Hematopoietic multipotent progenitor cell treated with erythropoietin and hydrocortisone succinate and interleukin-3 and kit ligand, for 6 days (in vitro differentiated cells): Measurements from ENCODE around the gene MICAL2.

ENCODE experiments used
- DNase-seq: peaks from one replicate; pipeline ENCODE4 v3.0.0-alpha.2; 2015

MICAL2 gene

DNA sequence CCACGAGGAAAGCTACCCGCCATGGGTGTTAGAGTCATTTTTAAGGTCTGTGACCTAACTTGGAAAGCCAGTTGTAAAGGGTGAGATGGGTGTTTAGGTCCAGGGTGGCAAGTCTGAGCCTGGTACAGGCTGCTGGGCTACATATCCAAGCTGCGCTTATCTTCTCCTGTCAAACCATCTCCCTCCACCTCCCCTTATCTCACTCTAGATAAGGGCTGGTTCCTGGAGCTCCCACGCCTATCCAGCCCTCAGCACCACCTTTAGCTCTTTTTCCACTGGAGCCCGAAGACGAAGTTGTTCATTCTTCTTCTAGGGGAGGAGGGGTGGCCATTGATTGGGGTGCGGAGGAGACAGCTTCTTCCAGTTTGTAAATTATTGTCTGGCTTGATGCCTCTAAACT lies 48.5 kb downstream of the MICAL2 start:
- no peak for DNase-seq

DNA sequence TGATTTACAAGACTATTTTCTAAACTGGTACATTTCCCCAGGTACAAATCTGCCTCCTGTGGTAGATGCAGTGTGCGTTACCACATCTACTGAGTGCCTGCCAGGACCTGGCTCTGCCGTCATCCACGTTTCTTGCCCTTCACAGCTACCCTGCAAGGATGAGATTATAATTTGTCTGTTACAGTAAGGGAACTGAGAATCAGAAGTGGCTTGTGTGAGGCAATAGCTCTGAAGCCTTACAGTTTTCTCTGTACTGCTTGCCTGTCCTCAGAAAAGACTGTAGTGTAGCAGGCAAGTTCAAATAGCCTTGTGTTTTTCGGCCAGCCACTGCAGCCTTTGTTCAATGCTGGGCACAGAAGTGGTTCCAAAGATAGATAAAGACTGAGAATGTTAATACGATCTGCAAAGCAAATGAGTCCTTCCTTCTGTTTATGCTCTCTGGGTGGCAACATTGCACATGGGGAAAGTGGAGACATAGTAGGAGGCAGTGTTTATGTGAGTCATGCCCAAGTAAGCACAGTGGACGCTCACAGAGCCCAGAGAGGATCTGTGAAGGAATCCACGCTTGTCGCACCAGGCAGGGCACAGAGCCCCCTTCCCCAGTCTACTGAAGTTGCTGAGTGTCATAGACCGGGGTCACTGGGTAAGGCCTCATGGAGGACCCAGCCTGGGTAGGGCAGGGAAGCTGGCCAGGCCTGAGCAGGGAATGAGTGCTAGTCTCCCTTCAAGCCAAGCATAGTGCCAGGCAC lies 49.1 kb downstream of the MICAL2 start:
- DNase-seq: peak; percentile 57

DNA sequence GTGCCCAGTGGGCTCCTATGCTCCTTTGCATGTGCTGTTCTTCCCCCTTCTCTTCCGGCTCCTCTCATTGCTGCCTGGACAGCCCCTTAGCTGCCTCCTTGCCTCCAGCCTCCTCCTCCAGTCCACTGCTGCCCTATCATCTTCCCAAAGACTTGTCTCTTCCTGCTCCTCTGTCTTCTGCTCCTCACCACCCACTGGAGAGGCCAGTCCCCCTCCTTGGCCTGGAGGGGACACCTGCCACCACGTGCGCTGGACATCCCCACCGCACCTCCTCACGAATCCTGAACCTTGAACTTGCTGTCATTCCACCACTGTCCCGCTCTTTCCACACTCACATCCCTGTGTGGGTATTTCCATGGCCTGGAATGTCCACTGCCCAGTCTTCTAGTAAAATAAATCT lies 49.8 kb downstream of the MICAL2 start:
- DNase-seq: no peak

DNA sequence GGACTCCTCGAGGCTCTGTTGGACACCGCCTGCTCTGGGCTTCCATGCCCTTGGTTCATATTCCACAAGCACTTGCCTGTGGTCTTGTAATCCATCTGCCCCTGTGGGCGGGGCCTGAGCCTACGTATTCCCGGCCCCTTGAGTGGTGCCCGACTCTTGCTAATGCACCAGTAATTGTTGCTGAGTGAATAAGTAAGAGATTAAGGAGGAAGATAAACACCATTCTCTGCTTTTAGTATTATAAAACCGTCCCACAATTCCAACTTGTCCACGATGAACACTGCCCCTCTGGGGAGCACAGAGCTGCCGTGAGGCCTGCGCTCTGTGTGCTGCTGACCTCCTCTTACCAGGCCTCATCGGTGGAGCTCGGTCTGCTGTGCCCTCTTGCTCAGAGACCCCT lies 50.3 kb downstream of the MICAL2 start:
- DNase-seq: no peak

DNA sequence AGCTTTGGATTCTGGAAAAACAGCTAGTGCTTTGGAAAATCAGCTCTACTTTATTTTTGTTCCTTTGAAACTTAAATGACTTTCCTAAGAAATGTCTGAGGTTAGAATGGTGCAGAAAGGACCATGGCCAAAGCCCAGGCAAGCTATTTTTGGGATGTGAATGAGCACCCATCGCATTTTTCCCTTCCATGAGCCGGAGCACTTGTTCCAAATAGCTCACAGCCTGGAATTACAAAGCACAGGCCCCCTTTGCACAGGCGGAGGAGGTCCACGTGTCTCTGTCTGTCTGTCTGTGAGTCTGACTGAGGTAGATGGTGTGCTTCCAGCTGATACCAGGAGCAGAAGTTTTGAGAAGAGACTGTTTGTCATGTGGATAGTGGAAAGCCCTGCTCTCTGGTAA lies 50.7 kb downstream of the MICAL2 start:
- DNase-seq: no peak

DNA sequence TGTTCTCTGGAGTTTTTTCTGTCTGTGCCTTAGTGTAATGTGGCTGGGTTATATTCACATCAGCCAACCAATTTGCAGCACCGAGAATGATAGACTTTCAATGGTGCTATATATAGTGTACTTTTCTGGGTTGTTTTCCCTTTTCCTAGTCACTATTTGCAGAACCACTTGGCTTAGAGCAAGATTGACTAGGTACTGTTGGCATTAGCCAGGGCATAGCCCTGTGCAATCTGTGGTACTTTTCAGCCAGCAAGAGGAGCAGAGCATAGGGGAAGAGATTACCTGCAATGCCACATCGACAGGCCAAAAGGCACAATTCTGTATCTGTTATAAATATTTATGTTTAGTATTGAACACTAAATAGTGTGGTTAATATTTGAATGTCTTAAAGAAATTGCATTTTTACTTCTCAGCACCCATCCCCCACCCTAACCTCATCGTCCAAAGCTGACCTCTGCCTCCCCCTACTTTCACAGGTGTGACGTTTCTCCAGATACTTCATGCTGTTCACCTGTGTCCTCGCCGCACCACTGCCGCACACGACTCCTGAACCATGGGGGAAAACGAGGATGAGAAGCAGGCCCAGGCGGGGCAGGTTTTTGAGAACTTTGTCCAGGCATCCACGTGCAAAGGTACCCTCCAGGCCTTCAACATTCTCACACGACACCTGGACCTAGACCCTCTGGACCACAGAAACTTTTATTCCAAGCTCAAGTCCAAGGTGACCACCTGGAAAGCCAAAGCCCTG lies 51.4 kb downstream of the MICAL2 start:
- DNase-seq: no peak

DNA sequence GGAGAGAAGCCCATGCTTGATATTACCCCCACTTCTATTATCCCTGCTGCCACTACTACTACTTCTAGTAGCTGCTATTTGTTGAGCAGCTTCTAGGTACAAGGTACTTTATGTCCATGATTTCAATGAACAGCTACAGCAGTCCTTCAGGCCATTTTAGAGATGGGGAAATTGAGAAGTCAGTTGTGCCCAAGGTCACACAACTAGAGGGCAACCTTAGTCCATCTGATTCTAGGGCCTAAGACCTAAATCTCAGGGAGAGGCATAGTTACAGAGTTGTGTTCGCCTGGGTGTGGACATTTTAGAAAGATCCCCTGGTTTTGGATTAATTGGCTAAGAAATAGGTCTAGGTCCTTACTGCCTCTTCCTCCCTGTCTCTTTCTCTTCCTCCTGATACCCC lies 52.3 kb downstream of the MICAL2 start:
- DNase-seq: no peak

DNA sequence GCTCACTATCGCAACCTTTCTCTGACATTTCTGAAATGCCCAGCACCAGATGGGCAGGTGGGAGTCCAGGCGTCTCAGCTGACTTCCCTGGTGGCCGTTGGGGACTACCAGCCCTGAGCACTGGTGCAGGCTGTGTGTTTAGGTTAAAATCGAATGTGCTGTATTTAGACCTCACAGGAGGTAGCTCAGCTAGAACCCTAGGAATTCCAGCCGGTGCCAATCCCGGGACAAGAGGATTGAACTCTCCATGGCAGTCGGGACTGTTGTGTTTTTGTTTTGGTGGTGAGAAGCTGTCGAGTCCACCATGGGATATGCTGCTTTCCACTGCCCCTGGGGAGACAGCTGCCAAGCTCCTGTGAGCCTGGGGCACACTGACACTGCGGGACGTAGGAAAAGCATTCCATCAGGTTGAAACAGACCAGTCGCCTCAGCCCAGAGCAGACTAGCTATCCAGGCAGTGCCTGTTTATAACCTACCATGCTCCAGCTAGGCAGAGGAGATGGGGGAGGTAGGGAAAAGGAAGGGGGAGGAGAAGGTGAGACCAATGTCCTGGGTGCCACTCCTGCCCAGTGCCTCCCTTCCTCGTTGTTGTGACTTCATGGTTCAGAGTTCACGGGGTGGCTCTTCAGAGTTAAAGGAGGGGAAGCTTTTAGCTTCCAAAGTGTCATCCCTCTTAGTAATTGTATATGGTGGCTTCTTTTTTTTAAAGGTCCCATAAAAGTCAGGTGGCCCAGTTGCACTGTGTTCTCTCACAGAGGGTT lies 53.0 kb downstream of the MICAL2 start:
- no peak for DNase-seq

DNA sequence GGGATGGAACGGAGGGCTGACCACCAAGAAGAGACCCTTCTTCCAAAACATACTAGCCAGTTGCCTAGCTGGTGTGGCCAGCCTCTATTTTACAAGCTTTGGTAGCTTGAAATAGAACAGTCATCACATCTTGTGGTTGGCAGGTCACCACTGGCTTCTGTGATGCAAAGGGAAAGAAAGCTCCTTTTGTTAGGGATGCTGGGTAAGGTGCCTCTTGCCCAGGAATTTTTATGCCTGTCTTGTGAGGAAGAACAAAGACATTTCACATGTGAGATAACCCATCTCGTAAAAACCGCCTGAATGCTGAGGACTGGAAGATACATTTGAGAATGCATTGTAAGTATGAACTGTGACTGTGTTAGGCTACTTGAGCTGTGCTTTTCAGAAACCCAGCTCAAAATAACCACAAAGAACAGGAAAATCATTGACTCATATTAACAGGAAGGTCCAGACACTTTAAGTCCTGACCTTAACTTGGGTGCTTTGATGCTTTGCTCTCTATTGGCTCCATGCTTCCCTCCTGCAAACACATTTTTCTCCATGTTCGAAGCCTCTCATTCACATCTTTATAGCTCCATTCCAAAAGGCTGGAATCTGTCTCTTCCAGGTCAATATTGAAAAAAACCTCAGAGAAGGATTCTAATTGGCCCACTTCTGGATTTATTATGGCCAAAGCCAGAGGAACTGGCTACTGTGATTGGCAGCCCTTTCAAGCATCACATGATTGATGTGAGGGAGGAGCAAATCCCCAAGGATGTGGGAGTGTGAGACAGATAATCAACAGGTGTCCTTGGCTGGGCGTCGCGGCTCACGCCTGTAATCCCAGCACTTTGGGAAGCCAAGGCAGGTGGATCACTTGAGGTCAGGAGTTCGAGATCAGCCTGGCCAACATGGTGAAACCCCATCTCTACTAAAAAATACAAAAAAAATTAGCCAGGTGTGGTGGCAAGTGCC lies 53.9 kb downstream of the MICAL2 start:
- no peak for DNase-seq

DNA sequence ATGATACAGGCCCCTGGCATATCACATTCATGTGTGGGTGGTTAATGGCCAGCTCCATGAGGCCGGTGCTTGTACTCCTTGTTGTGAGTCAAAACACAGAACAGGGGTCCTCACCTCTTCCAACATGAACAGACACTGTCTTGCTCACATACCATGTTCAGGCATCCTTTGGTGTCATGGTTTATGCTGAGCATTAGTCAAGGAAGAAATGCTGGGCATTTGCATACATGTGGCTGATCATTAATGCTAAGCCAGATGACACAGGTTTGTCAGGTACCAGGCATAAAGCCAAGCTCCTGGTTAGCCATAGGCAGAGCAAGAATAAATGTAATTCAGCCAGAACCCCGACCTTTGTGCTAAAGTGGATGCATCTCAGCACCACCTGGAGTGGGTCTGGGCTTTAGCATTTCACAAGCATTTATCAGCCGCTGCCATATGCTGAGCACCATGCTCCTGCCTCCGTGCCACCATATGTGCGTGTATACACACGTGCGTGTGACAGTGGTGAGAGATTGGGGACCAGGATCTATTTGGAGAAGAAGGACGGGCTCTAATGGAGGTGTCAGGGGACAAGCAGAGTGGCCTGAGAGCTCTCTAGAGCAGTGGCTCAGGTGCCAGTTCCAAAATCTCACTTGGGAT lies 55.0 kb downstream of the MICAL2 start:
- DNase-seq: no peak

DNA sequence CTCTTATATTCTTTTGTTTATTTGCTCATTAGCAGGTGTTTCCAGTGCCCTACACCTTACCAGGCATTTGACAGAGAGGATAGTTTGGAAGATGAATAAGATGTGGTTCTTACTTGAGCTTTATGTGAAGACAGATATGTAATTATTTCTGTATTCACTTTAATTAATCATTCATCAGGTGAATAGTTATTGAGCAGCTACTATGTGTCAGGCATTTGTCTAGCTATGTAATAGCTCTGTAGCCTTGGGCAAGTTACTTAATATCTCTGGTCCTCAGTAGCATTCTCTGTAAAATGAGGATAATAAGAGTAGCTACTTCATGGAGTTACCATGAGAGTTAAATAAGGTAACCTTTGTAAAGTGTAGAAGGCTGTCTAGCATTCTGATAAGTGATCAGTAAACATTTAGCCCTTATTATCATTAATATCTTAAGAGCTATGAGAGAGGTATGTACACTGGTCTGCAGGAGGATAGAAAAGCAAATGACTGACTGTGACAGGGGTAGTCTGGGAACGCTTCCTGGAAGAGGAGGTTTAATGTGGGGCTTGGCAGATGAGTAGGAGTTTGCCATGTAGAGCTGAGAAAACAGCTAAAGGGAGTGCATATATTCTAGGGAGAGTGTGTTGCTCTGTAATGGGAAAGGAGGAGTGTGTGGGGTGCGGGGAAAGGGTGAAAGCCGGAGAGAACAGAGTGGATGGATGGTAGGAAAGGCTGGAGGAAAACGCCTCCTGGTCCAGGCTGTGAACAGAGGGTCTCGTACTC lies 56.1 kb downstream of the MICAL2 start:
- DNase-seq: no peak

DNA sequence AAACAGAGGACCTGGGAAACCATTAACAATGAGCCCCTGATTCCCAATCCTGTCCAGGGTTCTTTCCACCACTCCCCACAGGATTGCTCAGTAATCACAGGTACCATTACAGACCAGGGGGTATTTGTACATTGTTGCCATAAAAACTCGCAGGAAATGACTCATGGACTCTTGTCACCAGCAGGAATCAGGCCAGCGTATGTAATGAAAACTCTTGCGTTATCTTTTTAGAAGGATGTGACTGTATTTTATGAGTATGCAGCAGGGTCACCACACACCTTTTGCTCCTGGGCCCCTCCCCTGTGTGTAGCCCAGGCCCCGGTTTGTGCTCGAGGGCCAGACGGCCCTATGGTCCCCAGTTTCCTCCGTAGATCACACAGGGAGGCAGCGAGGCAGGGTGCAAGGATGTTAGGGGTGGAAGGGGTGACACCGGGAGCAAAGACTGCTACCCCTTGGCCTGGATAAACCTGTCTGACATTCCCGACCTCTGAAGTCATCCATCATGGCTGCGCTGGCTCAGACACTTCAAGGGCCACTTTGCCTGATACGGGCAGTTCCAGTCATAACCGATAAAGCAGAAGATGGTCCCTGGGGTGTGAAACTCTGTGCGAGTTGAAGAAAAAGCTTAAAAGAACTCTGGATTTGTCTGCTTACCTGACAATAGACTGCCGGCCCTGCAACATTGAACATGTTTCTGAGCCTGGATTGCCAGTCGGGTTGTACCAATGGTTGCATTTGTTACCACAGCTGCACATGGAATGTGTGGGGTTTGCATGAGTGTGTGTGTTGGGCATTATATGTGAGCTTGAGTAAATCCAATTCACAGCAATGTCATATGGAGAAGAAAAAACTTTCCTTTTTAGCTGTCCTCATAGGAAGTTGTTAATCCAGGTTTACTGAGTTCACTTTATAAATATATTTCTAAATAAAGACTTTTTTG lies 56.9 kb downstream of the MICAL2 start:
- DNase-seq: peak; percentile 25

DNA sequence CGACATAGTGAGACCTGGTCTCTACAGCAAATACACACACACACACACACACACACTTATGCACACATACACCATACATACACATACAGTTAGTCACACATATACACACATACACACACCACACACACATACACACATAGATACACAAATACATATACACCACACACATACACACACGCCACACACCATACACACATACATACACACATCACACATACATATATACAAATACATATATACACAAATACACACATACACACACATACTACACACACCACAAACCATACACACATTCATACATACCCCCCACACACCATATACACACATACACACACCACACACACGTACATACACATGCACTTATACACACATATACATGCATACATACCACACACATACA lies 57.7 kb downstream of the MICAL2 start:
- no peak for DNase-seq

DNA sequence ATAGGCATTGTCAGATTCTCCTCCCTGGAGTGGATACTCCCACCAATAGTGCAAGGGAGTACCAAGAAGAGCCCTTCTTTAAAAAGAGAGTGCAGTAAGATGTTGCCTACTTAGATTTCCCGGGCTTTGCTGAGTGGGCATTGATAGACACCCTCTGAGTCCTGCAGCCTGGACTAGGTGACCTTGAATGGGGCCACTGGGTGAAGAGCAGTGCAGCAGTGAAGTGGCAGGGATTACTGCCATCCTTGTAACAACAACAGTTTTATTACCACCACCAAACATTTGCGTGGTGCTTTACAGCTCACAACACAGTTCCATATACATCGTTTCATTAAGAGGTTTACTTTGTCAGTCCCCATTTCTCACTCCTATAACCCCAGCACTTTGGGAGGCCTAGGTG lies 59.4 kb downstream of the MICAL2 start:
- DNase-seq: no peak

DNA sequence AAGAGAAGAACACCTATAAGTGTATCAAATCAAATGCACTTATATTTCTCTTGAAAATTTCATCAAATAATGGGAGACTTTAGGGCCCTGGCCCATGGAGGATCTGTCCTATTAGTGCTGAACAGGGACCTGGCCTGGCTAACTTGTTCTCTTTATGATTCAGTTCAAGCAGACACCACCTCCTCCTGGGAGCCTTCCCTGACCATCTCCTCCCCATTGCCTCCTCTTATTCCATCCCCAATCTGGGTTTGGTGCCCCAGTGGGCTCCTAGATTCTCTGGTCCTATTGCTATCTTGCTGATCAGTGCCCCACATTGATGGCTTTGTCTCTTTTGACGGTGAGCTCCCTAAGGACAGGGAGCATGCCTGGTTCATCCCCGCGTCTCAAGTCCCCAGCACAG lies 60.1 kb downstream of the MICAL2 start:
- DNase-seq: no peak

DNA sequence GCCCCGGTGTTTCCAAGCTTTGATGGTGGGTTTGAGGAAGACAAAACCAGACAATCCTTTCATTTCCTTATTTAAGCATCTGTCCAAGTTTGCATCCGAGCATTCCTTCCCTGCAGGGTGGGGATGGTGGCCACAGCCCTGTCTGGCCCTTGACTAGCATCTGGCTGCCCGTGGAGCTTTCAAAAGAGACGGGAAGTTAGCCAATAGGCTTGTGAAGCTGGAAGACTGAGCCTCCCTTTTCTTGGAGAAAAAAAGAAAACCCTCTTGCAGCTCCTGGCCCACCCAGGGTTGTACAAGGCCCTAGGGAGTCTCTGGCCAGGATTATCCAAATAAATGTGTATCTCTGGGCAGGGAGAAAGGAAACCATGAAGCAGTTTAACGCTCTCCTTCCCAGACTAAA lies 60.6 kb downstream of the MICAL2 start:
- no peak for DNase-seq

DNA sequence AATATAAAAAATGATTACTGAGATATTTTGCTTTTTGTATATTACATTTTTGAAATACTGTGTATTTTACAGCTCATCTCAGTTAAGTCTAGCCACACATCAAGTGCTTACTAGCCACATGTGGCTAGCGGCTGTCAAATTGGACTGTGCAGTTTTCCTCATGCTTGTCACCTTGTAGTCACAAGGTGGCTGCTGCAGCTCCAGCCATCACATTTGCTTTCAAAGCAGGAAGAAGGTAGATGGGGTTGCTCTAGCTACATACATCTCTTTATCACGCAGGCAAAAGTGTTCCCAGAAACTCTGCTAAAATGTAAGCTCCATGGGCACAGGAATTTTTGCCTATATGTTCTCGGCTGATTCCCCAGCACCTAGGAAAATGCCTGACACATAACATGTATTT lies 61.5 kb downstream of the MICAL2 start:
- DNase-seq: no peak

DNA sequence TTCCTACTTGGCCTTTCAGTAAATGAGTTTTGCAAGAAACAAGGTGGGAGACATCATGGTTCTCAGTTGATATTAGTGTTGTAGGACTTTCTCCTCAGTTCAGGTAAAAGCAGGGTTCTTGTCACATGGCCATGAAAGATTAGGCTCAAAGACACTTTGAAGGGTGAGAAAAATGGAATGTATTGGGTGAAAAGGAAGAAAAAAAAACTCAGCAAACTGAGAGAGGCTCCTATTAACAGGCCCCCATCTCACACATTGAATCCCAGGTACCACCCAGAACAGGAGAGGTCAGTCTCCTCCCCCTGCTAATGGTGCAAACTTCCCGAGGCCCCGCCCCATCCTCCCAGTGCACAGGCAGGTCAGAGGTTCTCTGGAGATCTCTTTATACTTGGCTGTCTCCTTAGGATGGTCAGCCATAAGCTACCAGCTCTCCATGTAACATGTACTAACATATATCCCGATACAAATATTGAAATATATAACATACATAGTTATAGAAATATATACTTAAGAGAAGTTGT lies 62.2 kb downstream of the MICAL2 start:
- DNase-seq: no peak

DNA sequence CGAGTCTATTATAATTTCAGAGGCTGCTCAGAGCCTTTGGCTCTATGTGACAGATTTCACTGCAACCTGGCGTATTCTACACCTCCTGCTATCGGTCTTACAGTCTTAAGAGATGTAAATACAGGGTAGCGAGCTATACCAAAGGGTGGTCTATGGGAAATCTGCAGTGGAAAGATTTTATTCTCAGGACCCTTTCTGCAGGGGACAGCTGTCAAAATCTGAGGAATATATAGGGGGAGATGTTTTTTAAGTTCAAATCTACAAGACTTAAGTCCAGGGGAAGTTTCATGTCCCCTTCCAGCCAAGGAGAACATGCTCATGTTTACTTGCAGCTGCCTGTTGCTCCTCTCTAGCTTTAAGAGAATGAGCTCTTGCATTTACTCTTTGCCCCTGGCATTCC lies 62.7 kb downstream of the MICAL2 start:
- DNase-seq: no peak

DNA sequence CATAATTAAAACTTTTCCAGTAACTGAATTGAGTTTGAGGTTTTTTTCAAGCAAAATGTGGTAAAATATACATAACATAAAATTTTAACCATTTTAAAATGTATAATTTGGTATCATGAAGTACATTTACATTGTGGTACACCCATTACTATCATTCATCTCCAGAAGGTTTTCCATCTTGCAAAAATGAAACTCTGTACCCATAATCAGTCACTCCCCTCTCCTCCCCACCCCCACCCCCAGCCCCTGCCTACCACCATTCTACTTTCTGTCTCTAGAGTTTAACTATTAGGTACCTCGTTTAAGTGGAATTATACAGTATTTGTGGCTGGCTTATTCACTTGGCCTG lies 63.7 kb downstream of the MICAL2 start:
- peak; percentile 74 for DNase-seq
